HG03066 (cell line): ENCODE data around the gene STK32C.
"Not testable (repeated sequence)": the region's sequence is repeated elsewhere in the genome, so short reads cannot be mapped to it uniquely, and the experiment has no call there.

Experiments used
- ATAC-seq: cut with Tn5 transposase; IDR thresholded peaks from one replicate; pipeline ENCODE4 v1.9.1; 2021; ENCODE audit warnings: low read depth; ENCODE audit not compliant: unreplicated experiment

STK32C gene

DNA sequence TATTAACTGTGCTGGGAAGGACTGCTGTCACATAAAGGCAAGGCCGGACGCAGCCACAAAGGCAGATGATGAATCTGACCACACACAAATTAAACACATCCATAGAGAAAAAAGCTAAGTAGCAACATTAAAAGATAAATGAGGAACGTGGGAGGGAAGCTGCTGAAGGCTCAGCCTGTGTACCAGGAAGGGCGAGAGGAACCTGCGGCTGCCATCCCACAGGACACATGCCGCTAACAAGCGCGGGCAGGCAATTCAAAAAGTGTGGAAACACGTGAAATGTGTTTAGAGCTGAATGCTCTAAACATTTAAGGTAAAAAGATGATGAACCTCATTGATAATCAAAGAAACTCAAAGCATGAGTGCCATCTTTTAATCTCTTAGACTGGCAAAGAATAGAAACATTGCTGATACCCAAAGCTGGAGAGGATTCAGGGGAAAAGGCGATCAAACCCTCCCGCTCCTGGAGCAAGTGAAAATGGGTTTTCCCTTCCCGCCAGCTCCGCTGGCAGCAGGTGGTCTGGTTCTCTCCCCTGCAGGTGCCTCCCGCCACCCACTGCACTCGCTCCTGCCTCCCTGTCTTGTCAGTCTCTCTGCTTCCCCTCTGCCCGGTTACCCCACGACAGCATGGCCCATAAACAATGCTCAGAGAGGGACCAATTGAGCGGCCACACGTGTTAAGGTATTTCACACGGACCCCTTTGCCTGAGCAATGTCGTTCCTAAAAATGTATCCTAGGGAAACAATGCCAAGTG, 4.2 kb downstream of the STK32C start:
- ATAC-seq: no peak

DNA sequence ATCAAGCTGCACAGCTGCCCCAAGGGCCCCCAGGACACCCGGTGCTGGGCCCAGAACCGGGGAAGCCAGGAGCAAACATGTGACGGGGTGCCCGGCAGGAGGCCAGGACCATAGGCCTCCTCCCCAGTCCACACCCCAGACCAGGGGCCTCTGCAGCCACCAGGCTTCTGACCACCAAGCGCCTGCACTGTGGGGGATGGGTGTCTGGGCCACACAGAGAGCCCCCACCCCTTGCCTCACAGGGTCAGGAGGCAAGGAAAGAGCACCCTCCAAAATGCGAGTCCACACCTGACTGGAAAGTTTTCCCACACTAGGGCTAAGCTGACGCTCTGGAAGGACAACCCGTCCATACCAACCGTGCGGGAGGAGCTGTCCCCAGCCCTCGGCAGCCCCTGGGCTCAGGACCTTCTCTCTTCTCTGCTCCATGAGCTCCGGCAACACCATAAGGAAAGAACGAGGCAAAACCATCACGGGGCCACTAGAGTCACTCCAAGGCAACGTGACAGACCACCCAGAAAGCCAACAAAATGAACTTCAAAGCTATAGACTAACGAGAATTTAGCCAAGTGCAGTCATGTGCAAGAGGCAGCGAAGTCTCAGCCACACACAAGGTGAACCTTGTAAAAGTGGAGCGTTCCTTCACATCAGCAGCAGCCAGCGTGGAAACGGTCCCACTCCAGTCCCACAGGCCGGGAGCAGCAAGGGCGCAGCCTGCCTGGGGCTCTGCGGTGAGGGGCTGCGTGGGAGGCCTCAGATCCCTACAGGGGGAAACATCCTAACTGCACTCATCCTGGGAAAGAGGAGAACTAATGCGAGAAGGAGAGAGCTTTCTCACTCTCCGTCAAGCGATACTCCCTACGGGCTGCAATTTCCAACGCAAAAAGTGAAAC, 5.1 kb downstream of the STK32C start:
- ATAC-seq: no peak

DNA sequence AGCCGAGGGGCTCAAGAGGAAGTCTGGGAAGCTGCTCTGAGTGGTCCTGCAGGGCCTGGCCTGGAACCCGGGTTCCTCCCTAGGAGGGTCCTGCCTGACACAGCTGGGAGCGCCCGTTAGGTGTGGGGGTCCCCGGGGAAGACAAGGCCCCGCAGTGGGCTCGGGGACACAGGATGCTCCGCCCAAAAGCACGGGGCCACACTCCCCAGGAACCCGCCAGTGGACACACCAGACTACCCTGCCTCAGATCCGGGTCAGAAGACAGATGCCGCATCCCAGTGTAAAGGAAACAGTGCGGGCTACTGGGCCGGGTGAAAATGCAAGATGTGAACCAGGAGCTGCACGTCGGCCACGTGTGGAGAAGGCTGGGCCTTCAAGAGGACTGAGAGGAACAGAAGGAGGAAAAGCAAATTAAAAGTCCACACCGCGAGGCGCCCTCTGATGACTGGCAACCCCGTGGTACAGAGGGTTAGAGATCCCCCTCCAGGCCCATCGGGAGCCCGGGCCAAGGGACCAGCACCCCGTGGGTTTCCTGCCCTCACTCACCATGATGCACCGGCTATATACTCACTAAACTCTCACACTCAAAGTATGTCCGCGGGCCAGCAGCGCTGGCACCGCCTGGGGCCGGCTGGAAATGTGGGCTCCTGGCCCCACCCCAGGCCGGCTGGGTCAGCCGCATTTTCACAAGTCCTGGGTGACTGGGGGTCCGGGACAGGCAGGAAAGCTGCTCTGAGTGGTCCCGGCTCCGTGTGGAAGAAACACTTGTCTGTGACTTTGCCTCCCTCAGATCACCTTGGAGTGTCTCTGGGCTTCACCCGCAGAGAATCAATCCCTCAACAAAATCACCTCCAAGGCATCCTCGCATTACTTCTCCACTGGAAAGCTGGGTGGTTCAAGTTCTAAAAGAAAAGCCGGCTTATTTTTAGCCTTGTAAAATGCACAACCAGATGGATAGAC, 6.1 kb downstream of the STK32C start:
- ATAC-seq: no peak

DNA sequence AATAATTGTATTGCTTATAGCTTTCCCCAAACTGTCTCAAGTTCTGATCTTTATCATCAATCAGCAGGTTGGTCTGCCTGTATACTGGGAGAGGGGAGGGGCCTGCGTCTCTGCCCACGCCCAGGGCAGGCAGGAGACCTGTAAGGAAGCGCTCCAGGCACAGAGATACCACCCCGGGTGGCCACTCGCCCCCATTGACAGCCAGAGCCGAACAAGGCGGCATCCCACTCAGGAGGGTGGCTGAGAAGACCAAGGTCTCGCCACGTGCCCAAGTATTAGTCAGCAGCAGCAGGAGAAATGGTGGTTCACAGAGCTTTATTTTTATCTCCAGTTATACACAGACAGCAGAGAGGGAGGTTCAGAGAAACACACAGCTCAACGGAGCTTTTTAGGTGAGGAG, 7.2 kb downstream of the STK32C start:
- no peak for ATAC-seq

DNA sequence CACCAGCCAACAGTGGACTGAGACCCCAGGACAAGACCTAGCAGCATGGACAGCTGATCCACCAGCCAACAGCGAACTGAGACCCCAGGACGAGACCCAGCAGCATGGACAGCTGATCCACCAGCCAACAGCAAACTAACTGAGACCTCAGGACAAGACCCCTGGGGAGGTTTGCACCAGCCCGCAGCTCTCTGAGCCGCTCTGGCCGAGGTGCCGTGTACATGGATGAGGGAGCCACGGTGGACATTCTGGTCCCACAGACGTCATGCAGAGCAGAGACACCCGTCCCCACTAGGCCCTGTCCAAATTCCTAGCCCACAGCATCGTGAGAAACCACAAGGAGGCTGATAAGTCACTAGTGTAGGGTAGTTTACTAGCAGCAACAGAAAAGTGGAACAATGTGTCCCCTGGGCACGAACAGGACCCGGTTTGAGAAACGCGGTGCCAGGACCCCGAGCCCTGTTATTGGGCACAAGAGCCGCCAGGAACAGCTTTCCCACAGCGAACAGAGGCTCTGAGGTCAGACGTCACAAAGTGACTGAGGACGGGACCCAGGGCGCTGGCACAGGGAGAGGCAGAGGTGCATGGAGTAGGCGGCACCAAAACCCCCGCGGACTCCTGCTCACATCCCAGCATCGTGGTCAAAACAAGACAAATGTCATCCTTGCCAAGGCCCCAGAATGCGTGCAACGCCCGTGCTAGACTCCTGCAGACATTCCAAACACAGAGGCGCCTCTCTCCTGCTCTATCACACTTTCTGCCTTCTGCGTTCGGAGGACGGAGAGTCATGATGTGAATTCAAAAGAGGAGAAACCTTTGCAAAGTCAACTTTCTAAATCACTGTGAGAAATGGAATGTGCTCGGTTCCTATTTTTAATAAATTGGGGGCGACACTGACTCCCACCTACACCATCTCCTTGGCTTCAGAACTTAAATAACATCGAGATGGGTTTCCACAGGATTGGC, 8.1 kb downstream of the STK32C start:
- no peak for ATAC-seq

DNA sequence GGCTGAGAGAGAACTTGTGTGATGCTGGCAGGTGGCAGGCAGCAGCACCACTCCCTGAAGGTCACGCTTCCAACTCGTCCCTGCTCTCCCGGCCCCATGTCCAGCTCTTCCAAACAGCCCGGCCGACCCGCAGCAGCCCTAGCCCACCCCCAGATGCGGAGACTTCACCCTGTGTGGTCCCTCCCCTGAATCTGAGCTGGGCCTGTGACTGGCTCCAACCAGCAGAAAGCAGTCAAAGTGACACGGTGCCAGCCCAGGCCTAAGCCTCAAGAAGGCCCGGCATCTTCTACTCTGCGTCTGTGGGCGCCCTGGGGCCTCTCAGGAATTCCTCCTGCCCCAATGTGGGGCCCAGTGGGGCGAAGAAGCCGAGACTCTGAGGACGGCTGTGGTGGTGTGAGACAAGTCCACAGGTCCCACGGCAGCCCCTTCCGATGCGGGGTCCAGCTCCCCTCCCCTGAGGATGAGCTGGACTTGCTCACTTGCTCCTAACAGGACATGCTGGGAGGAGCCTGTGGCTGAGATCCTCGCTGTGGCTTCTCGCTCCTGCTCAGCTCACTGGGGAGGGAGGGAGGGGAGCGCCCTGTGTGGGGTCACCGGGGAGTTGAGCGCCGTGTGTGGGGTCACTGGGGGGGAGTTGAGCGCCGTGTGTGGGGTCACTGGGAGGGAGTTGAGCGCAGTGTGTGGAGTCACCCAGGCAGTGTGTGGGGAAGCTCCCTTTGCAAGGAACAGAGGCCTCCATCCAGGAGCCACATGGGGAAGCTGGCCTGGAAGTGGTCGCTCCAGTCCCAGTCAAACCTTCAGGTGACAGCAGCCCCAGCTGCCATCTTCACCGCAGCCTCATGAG, 9.5 kb downstream of the STK32C start:
- ATAC-seq: no peak

DNA sequence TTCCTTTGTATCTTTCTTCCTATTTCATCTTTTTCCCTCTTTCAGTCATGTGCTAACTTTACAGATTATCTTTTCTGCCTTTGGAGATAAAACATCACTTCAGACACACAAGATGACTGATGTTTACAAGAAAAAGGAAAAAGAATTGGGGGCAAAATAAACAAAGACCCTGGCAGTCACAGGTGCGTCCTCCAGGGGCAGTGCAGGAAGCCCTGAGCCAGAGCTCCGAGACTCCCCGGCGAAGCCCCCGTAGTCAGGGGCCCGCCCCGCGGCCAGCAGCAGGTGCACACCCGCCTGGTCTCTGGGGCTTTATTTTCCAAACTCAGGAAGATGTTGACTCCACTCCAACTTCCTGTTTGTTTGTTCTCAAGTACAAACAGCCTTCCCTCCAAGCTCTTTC, 10.2 kb downstream of the STK32C start:
- ATAC-seq: no peak

DNA sequence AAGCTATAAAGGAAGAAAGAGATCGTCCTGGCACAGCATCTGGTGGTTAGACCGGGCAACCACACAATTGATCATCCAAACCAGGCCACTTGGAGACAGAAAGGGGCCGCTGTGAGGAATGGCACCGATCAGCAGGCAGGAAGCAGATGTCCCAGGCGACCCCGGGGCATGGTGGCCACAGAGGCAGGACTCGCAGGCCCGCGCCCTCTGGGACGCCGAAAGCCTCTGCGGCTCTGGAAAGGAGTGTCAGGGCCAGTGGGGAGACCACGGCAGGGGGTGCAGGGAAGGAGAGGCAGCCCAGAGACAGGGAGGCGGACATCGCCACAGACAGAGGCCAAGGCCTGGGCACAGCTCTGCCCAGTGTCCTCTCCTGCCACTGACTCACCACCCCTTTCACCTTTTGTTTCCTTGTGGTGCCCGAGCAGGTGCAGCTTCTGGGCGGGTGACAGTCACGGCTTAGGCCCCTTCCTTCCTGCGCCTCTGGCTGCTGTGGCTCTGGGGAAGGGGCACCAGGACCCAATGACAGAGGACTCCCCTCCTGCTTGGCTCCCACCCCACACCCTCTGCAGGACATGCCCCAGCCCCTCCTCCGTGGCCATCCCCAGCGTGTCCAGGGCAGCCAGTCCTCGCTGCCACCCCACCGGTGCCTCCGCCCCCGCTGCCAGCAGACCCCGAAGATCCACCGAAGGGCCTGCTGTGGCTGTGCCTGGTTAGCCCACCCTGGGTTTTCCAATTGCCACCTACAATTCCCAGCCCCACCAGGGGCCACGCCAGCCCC, 10.9 kb downstream of the STK32C start:
- no peak for ATAC-seq

DNA sequence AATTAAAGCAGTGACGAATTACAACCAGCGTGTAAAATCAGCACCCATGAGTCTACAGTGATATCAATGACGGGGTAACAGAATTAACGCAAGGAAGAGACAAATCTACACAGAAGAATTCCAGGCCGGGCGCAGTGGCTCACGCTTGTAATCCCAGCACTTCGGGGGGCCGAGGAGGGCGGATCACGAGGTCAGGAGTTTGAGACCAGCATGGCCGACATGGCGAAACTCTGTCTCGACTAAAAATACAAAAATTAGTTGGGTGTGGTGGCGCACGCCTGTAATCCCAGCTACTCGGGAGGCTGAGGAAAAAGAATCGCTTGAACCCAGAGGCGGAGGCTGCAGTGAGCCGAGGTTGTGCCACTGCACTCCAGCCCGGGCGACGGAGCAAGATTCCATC, 12.3 kb downstream of the STK32C start:
- not testable (repeated sequence) for ATAC-seq

DNA sequence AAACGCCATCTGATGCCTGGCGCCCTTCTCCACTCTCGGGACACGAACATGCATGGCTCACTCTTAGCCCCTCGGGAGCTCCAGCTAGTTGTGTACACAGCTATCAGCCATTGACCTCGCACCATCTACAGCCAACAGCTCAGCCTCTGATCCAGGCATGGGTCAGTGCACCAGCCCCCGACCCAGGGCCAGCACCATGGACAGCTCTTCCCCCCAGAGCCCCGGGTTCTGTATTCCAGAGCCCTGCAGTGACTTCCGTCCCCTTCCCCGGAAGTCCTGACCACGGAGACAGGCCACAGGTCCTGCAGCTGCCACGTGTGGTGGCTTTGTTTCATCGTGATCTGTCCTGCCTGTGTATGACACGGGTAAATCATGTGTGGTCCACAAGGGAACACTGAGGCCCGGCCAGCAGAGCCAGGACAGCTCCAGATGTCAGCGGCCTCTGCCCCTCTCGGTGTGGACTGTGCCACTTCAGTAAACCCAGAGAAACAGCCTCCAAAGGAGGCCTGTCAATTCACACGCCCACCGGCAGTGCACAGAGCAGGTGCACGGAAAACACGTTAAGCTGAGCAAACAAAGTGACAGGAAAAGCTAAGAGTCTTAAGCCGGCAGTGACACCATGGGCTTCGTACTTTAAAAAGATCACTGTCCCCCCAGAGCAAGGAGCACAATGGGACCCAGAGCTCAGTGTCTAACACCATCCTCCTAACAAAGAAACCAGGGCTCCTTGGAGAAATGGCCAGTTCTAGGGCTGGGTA, 13.0 kb downstream of the STK32C start:
- ATAC-seq: no peak

DNA sequence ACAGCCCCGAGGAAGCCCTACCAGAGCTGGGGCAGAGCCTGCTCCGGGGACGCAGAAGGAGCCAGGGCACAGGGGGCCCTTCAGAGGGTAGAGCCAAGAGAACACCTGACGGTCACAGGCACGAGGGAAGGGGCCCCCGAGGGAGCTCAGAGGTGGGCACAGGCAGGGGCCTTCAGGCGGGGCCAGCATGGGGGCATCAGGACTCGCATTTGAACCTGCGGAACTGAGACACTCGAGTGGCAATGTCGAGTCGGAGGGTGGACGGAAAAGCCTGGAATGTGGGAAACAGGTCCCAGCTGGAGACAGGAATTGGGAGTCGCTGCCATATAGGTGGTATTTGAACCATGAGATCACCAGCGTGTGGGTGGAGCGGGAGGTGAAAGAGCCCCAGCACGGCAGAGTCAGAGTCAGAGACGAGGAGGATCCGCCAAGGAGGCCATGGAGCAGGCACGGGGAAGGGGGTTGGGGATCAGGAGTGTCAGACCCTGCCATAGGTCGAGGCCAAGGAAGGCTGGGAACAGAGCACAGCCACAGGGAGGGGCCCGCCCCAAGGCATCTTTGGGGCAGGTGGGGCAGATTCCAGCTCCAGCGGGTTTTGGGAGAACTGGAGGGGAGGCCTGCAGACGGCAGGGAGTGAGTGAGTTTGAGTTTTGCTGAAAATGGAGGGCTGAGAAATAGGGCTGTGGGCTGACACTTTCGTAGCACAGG, 13.8 kb downstream of the STK32C start:
- ATAC-seq: no peak

DNA sequence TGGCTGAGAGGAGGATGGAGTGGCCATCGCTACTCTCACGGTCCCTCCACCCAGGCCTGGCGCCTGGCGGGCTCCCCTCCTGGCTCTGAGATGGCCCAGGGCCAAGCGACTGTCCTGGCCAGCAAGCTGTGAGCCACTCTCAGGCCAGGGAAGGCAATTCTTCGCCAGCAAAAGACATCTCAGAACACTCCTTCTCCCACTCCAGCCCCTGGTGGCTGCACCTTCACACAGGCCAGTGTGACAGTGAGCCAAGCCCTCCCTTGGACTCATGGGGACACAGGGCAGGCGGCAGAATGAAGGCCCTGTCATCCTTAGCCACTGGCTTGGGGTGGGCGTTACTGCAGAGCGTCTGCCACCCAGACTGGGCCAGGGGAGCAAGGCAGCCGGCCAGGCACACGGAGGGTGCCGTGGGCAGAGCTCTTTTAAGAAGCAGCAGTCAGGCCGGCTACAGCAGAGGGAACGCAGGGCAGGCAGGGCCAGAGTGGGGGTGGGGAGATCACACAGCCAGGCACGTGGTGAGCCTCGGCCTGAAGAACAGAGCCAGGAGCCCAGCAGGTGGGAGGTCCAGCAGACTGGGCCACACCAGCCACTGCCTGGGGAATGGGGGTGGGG, 14.4 kb downstream of the STK32C start:
- ATAC-seq: no peak

DNA sequence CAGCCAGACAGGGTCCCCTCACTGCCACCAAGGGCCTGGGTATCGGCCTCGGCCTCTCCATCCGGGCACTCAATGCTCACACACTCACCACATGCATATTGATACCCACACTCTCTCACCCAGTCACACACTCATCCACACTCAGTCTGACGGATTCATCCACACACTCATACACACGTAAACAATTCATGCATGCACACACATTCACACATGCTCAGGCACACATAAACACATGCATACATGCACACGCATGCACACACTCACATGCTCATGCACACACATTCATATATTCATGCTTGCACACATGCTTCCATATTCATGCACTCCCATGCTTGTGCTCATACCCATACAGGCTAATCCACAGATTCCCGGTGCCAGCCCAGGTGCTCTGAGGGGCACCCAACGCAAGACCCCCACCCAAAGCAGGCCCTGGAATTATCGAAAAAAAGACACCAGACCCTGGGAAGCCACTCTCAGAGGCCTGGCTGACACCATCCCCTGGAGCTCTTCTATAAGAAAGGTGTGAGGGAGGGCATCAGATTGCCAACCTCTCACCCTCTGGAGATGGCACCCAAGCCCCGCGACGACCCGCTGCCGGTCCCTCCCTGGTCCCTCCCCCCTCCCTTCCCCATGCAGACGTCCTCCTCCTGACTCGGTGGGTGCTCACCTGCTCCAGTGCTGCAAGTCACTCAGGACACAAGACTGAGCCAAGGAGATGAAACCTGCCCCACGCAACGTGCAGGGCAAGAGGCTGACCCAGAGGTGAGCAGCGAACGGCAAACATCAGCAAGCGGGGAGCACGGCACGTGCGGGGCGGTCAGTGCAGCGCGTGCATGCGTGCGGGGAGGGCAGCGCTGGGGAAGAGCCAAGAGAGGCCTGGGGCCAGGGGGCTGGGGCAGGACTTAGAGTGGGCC, 15.2 kb downstream of the STK32C start:
- no peak for ATAC-seq

DNA sequence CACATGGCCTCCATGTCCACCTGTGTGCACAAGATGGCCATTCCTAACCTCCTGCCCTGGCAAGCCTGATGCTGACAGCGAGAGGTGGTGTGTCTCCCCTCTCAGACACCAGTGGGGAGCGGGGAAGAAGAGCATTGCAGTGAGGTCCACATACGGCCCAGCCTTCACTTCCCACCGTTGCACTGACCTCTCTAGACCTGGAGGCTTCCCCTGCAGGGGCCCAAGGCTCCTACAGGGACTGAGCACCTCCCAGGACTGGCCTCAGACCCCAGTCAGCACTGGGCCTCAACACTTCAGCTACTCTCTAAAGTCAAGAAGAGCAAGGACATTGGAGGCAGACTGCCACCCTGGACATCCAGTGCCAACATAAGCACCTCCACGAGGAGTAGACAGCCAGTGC, 15.9 kb downstream of the STK32C start:
- ATAC-seq: no peak

DNA sequence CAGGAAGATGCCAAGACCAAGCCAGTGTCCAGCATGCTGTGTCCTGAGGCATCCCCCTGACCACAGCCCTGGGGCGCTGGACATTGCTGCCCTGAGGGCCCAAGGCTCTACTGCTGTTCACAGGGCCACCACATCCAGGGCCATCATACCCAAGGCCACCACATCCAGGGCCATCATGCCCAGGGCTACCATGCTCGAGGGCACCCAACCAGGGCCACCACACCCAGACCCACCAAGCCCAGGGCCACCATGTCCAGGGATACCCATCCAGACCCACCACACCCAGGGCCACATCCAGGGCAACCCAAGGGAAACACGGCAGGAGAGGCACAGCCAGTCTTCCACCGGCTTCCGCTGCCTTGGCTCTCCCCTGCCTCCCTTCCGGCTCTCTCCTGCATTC, 17.1 kb downstream of the STK32C start:
- ATAC-seq: no peak
